ENCODE measurements around the gene TTBK2. TPM values are rescaled to one million over a fixed set of nuclear protein-coding genes. Genes with fewer than 3 reads are reported as not detected.

Gene TTBK2
- total and polyA plus RNA-seq, 2 donors (not counting 3 experiments of a cell fraction or from before 2014, with no cell fraction given) = 4.4 to 17.1 TPM

DNA sequence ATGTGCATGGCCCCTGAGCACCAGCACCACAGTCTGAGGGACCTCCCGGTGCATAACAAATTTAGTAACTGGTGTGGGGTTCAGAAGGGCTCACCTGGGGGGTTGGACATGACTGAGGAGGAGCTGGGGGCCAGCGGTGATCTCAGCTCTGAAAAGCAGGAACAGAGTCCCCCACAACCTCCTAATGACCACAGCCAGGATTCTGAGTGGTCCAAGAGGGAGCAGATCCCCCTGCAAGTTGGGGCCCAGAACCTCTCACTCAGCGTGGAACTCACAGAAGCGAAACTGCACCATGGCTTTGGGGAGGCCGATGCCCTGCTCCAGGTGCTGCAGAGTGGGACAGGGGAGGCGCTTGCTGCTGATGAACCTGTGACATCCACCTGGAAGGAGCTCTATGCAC, 226.6 kb downstream of the TTBK2 start:
- Histone ChIP-seq H3K36me3 (ENCODE audit: control insufficient read depth in 2 of 2, extremely low read depth in 1 of 2, insufficient read depth in 2 of 2, low read length in 2 of 2) (peaks cover 0 to 5% of the 10 kb centered on the region in 2 experiments), H3K79me2 (ENCODE audit: control insufficient read depth, insufficient read depth, low read length) (no peaks in the 10 kb centered on the region), H3K27ac (ENCODE audit: insufficient read depth, low read depth, low read length) (no peak overlapping the region), H2AFZ (ENCODE audit: low read depth, low read length) (no peak overlapping the region), H3K9me1 (replicated peaks; ENCODE audit: control insufficient read depth, extremely low read depth, insufficient read depth, low read length) (no peaks in the 10 kb centered on the region), H3K9me3 (replicated peaks; ENCODE audit: control insufficient read depth, insufficient read depth, low read length) (no peaks in the 10 kb centered on the region), H3K4me1 (ENCODE audit: control insufficient read depth, extremely low read depth, insufficient read depth, low read length) (no peaks in the 10 kb centered on the region), H3K9ac (replicated peaks; ENCODE audit: extremely low read depth, insufficient read depth, low read length) (no peak overlapping the region), H3K4me2 (ENCODE audit: insufficient read depth, low read length) (no peak overlapping the region), H3K27me3 (ENCODE audit: control insufficient read depth in 2 of 2, insufficient read depth in 2 of 2, low read length in 2 of 2) (no peaks in the 10 kb centered on the region), H4K20me1 (replicated peaks; ENCODE audit: control insufficient read depth, extremely low read depth, insufficient read depth, low read length) (no peaks in the 10 kb centered on the region), H3K4me3 (replicated peaks in 1 of 3; ENCODE audit: insufficient read depth in 1 of 3, low read depth in 1 of 3, low read length in 3 of 3) (no peak overlapping the region)
- ChIA-PET POLR2A (no interaction called here), CTCF (interaction anchor here (2.7 kb wide), 1 partner anchor 9 kb away, joined by 9 read pairs; no protein-coding TSS in a partner anchor)
- TF ChIP-seq, protein P1, sequence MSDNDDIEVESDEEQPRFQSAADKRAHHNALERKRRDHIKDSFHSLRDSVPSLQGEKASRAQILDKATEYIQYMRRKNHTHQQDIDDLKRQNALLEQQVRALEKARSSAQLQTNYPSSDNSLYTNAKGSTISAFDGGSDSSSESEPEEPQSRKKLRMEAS (IDR thresholded peaks at IDR 0.05; ENCODE audit: insufficient read depth, insufficient read length) = no peak
- TF ChIP-seq FOS (IDR thresholded peaks at IDR 0.05; ENCODE audit: borderline replicate concordance, insufficient read depth, low read length) (no peak), JUN (IDR thresholded peaks at IDR 0.05; ENCODE audit: borderline replicate concordance, insufficient read depth, insufficient read length, low read depth) (no peak), EZH2 (IDR thresholded peaks at IDR 0.05; ENCODE audit: borderline replicate concordance, low read depth, low read length, severe bottlenecking) (no peak), POLR2AphosphoS5 (IDR thresholded peaks at IDR 0.05; ENCODE audit: insufficient read depth, low read depth, low read length) (no peak), MYC (IDR thresholded peaks at IDR 0.05; ENCODE audit: low read depth, low read length) (no peak), POLR2A (IDR thresholded peaks at IDR 0.05; ENCODE audit: low read depth, low read length) (no peak), GATA2 (IDR thresholded peaks at IDR 0.05; ENCODE audit: insufficient read depth, insufficient read length, low read depth, low read length) (no peak)
- TF ChIP-seq, protein P2, sequence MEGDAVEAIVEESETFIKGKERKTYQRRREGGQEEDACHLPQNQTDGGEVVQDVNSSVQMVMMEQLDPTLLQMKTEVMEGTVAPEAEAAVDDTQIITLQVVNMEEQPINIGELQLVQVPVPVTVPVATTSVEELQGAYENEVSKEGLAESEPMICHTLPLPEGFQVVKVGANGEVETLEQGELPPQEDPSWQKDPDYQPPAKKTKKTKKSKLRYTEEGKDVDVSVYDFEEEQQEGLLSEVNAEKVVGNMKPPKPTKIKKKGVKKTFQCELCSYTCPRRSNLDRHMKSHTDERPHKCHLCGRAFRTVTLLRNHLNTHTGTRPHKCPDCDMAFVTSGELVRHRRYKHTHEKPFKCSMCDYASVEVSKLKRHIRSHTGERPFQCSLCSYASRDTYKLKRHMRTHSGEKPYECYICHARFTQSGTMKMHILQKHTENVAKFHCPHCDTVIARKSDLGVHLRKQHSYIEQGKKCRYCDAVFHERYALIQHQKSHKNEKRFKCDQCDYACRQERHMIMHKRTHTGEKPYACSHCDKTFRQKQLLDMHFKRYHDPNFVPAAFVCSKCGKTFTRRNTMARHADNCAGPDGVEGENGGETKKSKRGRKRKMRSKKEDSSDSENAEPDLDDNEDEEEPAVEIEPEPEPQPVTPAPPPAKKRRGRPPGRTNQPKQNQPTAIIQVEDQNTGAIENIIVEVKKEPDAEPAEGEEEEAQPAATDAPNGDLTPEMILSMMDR (IDR thresholded peaks at IDR 0.05; ENCODE audit: extremely low read depth in 1 of 2, insufficient read depth in 1 of 2, low read depth in 1 of 2, low read length in 2 of 2) = no peak
- no peak for FAIRE-seq
- intact Hi-C loops (cut with micrococcal nuclease) = no loop called here
- dilution Hi-C loops (cut with MboI; ENCODE audit: extremely low pct_ligation_motif_present, low sequenced_read_pairs) = no loop called here
- no TSS peak for BruUV-seq (replicated peaks)
- DNase-seq (ENCODE audit: low read depth, low spot score) = no peak
